DMS153 treated with DMSO at 0.1 percent for 48 hours (cell line): ENCODE measurements around the gene NRDE2.
A peak's percentile ranks its signal among the peaks of the same experiment; 100 is the strongest.

Experiments
- DNase-seq: peaks from one replicate; lab custom pipeline; 2025; ENCODE audit not compliant: unreplicated experiment; lab: John Stamatoyannopoulos, UW

The NRDE2 gene

GRCh38 chr14:90331497-90332270, at the start of gene NRDE2:
Gene NRDE2, minus strand, starts transcription at chr14:90331941. Its CDS starts 37 bp downstream, at chr14:90331904.
- DNase-seq = peak; percentile 98

- DNase-seq = no peak
Measured at GRCh38 chr14:90381011-90381786, 49.5 kb upstream of the NRDE2 start.

GRCh38 chr14:90379106-90379505, 47.4 kb upstream of the NRDE2 start:
- no peak for DNase-seq

GRCh38 chr14:90378249-90378648, 46.5 kb upstream of the NRDE2 start:
- DNase-seq = no peak

DNA sequence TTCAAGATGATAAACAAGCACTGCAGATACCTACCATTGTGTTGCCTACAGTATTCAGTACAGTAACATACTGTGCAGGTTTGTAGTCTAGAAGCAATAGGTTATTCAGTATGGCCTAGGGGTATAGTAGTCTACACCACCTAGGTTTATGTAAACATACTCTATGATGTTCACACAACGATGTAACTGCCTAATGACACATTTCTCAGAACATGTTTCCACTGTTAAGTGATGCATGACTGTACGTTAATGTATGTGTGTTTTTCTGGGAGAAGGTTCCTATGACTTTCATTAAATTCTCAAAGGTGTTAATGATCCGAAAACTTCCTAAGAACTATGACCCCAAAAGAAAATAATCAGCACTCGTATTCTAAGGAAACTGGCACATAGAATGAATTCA, 44.2 kb upstream of the NRDE2 start:
- no peak for DNase-seq

- no peak for DNase-seq
Measured at GRCh38 chr14:90374813-90375212, 43.1 kb upstream of the NRDE2 start.

DNA sequence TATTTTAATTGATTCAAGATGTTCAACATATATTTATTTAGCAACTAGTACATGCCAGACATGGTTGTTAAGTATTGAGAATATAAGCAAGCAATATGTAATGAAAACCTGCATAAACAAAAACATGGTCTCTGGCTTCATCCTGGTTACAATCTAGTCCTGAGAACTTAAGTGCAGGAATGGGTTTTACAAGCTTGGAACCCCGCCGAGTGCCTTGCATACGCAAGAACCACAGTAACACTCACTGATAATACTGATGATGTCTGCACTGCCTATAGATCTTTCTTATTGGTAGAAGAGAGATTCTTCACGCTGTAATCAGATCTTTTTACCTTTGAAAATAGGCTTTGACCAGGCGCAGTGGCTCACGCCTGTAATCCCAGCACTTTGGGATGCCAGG, 42.1 kb upstream of the NRDE2 start:
- DNase-seq = no peak

DNA sequence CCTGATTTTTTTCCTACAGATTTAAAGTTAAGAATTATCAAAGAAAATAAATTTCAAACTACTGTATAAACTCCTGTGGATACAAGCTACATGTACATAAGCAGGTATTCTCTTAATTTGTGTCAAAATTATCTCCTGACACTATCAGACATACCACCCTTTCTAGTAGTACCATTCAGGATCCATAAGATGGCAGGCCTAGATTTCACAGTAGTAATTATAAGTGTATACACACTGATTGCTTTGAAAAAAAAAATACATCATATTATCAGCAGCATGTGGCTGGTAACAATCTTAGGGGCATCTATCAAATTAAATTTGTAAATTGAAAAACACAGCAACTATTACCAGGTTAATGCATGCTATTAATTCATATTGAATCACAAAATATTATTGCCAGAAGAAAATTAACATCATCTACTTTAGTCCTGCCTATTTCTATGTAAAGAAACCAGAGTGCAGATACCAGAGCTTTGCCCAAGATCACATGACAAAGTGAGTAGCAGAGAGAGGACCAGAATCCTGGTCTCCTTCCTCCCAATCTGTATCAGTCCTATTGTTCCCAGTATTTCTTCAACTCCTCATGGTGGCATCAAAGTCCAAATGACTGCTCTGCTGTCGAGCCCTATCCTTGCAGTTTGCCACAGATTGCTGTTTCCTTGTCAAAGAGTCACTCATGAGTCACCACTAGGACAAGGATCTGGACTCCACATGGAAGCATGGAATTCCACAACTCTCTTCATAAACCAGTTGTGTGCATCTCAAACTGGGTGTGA, 37.4 kb upstream of the NRDE2 start:
- no peak for DNase-seq

- no peak for DNase-seq
Measured at GRCh38 chr14:90362558-90362896, 30.8 kb upstream of the NRDE2 start.

GRCh38 chr14:90361865-90362557, 30.3 kb upstream of the NRDE2 start:
- no peak for DNase-seq

DNA sequence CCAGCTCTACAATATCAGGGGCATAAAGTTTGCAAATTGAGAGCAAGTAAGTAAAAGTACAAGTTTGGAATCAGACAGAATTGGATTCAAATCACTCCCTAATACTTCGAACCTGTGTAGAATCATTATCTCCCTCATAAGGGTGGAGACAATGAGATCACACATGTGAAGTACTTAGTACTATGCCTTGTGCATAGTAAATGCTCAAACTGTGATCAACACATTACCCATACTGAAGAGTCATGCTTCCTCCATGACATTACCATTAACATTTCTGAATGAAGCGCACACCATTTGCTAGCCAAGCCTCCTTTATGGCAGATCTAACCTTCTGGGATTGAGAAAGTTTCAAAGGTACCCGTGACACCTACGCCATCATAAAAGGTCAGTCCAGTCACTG, 26.6 kb upstream of the NRDE2 start:
- no peak for DNase-seq

DNA sequence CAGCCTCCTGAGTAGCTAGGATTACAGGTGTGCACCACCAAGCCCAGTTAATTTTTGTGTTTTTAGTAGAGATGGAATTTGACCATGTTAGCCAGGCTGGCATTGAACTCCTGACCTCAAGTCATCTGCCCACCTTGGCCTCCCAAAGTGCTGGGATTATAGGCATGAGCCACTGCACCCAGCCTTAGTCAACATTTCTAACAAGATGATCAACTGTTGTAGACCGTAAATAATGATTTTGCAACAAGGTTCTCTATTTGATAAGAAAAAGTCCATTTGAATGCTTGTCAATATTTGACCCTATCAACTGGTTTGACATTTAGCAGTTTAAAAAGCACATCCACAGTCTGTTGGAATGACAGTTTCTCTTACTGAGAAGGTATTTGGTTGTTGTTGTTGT, 25.2 kb upstream of the NRDE2 start:
- no peak for DNase-seq

- DNase-seq = no peak
Measured at GRCh38 chr14:90355540-90356518, 24.1 kb upstream of the NRDE2 start.

DNA sequence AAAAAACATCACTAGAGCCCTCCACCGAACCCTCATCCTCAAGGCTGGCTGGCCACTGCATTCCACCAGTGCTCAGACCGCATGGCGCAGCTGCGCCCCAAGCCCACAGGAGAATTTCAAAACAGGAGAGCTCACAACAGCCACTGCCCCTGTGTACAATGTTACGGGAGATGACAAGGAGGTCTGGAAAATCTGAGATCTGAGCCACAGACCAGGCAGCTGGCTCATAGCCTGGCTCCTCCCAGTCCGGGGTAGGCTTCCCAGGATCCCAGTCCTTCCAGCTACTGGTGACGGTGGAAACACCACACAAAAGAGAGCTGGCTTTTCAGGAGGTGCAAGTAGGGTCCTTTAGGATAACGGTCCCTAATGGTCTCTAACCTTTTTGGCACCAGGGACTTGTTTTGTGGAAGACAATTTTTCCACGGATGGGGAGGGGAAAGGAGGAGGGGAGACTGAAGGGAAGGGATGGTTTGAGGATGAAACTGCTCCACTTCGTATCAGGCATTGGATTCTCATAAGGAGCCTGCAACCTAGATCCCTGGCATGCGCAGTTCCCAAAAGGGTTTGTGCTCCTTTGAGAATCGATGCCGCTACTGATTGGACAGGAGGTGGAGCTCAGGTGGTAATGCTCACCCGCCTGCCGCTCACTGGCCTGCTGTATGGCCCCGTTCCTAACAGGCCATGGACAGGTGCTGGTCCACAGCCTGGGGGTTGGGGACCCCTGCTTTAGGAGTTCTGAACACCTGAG, 23.0 kb upstream of the NRDE2 start:
- no peak for DNase-seq

- DNase-seq = no peak
Measured at GRCh38 chr14:90349739-90350138, 18.0 kb upstream of the NRDE2 start.

DNA sequence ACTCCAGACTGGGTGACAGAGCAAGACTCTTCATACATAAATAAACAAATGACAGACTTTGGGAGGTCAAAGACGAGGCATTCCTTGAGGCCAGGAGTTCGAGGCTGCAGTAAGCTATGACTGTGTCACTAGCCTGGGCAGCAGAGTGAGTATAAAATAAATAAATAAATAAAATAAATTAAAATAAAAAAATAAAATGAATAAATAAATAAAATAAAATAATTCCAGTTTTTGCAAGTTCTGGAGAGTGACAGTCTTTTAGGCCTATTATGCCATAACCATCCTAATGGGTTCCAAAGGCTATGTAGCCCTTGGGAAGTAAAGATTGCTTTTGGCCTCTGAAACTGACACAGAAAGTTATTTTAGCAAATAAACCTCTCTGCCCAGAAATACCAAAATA, 16.5 kb upstream of the NRDE2 start:
- DNase-seq = no peak

- DNase-seq = no peak
Measured at GRCh38 chr14:90345239-90345557, 13.5 kb upstream of the NRDE2 start.

DNA sequence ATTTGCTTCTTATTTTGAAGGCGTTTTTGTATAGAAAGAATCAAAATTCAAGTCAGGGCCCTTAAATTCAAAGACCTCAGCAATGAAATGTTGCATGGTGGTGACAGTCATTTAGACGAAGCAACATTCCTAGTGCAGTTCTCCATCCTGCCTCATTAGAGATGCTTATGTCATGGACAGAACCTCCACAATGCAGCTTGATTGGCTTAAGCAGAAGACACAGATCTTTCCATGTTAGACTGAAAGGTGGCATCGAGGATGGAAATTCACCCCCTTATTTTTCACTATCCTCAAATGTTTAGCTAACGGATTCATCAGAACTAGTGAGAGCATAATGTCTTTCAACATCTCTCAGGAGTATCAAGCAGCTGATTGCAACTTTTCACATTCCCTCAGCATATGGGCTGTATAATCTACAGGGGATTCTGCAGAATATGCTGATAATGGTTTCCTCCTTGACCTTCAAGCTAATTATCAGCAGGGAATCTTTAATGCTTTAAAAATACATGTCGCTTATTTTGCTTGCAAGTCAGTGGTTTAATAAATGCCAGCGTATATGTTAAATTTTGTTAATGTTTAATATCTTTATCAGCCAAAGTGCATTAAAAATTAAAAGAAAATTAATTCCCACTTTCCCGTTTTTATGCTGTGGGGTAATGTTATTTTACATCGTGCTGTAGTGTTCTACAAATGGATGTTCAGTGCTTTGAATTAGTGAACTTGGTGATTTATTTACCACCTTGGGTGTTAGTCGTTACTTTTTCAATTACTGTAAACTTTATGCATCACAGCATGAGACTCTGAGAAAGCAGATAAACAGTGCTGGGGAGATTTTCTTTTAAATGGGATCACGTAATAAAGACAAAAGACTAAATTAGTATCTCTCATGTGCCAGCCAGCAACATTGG, 12.8 kb upstream of the NRDE2 start:
- DNase-seq = no peak
